Neural progenitor cell (in vitro differentiated cells): ENCODE results near the gene WDR3. TPM values are rescaled to one million over a fixed set of nuclear protein-coding genes. Genes with fewer than 3 reads are reported as not detected.

Experiments used
- DNase-seq: peaks from one replicate; pipeline ENCODE4 v3.0.0-alpha.2; 2016; ENCODE audit warnings: low spot score
- H2AFZ ChIP-seq: fragments of 200-600 bp; sonication (generic); replicated peaks from 2 replicates; pipeline ENCODE4 v1.6.1; 2016; ENCODE audit warnings: antibody characterized with exemption
- H3F3A ChIP-seq: fragments of 200-600 bp; sonication (generic); 2 replicates; pipeline ENCODE4 v1.6.1; 2016; ENCODE audit warnings: antibody characterized with exemption, low read depth
- H3K27ac ChIP-seq: fragments of 200-600 bp; sonication (generic); 2 replicates; pipeline ENCODE4 v1.5.1; 2016; ENCODE audit warnings: mild to moderate bottlenecking
- H3K27me3 ChIP-seq: fragments of 200-600 bp; sonication (generic); 2 replicates; pipeline ENCODE4 v1.6.1; 2016; ENCODE audit warnings: mild to moderate bottlenecking, moderate library complexity
- H3K36me3 ChIP-seq: fragments of 200-600 bp; sonication (generic); 2 replicates; pipeline ENCODE4 v1.5.1; 2016
- H3K4me1 ChIP-seq: fragments of 200-600 bp; sonication (generic); 2 replicates; pipeline ENCODE4 v1.6.1; 2016; ENCODE audit warnings: mixed run types
- H3K4me2 ChIP-seq: fragments of 200-600 bp; sonication (generic); 2 replicates; pipeline ENCODE4 v1.6.1; 2016
- H3K4me3 ChIP-seq: fragments of 200-600 bp; sonication (generic); 2 replicates; pipeline ENCODE4 v1.5.1; 2016
- H3K79me2 ChIP-seq: fragments of 200-600 bp; sonication (generic); 2 replicates; pipeline ENCODE4 v1.6.1; 2016; ENCODE audit warnings: low read depth
- H3K9ac ChIP-seq: fragments of 200-600 bp; sonication (generic); 2 replicates; pipeline ENCODE4 v1.6.1; 2016
- H3K9me3 ChIP-seq: fragments of 200-600 bp; sonication (generic); 2 replicates; pipeline ENCODE4 v1.5.1; 2016; ENCODE audit warnings: low read depth
- H4K20me1 ChIP-seq: fragments of 200-600 bp; sonication (generic); 2 replicates; pipeline ENCODE4 v1.6.1; 2016; ENCODE audit warnings: low read depth
- H3K27ac Mint-ChIP-seq: 3 replicates; pipeline ENCODE4 v1.8.0; 2021; ENCODE audit warnings: mixed read lengths
- H3K27me3 Mint-ChIP-seq: 2 replicates; pipeline ENCODE4 v1.8.0; 2022; ENCODE audit warnings: low read depth, mild to moderate bottlenecking, inconsistent platforms, moderate library complexity, mixed read lengths; ENCODE audit not compliant: insufficient read depth
- H3K36me3 Mint-ChIP-seq: 3 replicates; pipeline ENCODE4 v1.8.0; 2021; ENCODE audit warnings: mixed read lengths
- H3K4me1 Mint-ChIP-seq: 3 replicates; pipeline ENCODE4 v1.8.0; 2021; ENCODE audit warnings: mixed read lengths
- H3K4me3 Mint-ChIP-seq: 3 replicates; pipeline ENCODE4 v1.8.0; 2021; ENCODE audit warnings: mild to moderate bottlenecking, moderate library complexity, mixed read lengths
- H3K9me3 Mint-ChIP-seq: 3 replicates; pipeline ENCODE4 v1.8.0; 2020; ENCODE audit warnings: mixed read lengths
- EZH2 ChIP-seq: fragments of 200-600 bp; sonication (generic); IDR thresholded peaks from 2 replicates; pipeline ENCODE4 v1.6.1; 2017; ENCODE audit warnings: antibody characterized with exemption, mild to moderate bottlenecking, moderate library complexity
- EZH2phosphoT487 ChIP-seq: fragments of 200-600 bp; sonication (generic); IDR thresholded peaks from 2 replicates; pipeline ENCODE4 v1.6.1; 2017; ENCODE audit warnings: antibody characterized with exemption
- total RNA-seq: library from RNA; depleted of rRNA; stranded (reverse); fragments of >200 nt; gene quantifications from 2 replicates; pipeline ENCODE4 v1.2.3, GENCODE V29; 2015; ENCODE audit warnings: low replicate concordance
- TF ChIP-seq, protein P1 (sequence below): fragments of 200-600 bp; sonication (generic); IDR thresholded peaks from 2 replicates; pipeline ENCODE4 v1.5.1; 2017; ENCODE audit warnings: antibody characterized with exemption, mild to moderate bottlenecking

The WDR3 gene
- total RNA-seq, 1 donor from 2014 or later, result 42.4 TPM

DNA sequence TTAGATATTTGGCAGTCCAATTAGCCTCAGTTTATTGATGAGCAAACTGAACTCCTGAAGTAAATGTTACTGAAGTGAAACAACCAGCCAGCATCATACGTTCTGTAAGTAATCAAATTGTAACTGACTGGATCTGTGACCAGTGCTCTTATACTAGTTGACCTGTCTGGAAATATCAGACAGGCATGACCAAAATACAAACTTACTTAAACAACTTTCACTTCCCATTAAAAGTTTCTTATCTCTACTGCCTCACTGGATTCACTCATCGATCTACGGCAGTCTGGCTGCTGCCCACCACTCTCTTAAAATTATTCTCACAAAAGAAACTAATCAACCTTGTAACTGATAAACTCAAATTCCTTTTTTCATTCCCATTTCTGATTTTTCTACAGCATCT lies 56.4 kb downstream of the WDR3 start:
- Histone ChIP-seq H3K27me3 (no peaks in the 10 kb centered on the region), H3K79me2 (no peaks in the 10 kb centered on the region), H3K9me3 (no peaks in the 10 kb centered on the region), H2AFZ (no peak overlapping the region), H3K27ac (no peak overlapping the region), H3K4me2 (no peak overlapping the region), H3K9ac (no peak overlapping the region), H3F3A (no peaks in the 10 kb centered on the region), H3K36me3 (no peaks in the 10 kb centered on the region), H4K20me1 (no peaks in the 10 kb centered on the region), H3K4me3 (no peak overlapping the region), H3K4me1 (no peaks in the 10 kb centered on the region)
- Mint-ChIP-seq H3K9me3 (peaks cover 2% of the 10 kb centered on the region), H3K27me3 (no peaks in the 10 kb centered on the region), H3K4me1 (peaks cover 3% of the 10 kb centered on the region), H3K36me3 (no peaks in the 10 kb centered on the region), H3K4me3 (no peak overlapping the region), H3K27ac (no peak overlapping the region)
- TF ChIP-seq EZH2phosphoT487 (no peak), EZH2 (no peak)
- TF ChIP-seq, protein P1, sequence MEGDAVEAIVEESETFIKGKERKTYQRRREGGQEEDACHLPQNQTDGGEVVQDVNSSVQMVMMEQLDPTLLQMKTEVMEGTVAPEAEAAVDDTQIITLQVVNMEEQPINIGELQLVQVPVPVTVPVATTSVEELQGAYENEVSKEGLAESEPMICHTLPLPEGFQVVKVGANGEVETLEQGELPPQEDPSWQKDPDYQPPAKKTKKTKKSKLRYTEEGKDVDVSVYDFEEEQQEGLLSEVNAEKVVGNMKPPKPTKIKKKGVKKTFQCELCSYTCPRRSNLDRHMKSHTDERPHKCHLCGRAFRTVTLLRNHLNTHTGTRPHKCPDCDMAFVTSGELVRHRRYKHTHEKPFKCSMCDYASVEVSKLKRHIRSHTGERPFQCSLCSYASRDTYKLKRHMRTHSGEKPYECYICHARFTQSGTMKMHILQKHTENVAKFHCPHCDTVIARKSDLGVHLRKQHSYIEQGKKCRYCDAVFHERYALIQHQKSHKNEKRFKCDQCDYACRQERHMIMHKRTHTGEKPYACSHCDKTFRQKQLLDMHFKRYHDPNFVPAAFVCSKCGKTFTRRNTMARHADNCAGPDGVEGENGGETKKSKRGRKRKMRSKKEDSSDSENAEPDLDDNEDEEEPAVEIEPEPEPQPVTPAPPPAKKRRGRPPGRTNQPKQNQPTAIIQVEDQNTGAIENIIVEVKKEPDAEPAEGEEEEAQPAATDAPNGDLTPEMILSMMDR, result no peak
- no peak for DNase-seq

DNA sequence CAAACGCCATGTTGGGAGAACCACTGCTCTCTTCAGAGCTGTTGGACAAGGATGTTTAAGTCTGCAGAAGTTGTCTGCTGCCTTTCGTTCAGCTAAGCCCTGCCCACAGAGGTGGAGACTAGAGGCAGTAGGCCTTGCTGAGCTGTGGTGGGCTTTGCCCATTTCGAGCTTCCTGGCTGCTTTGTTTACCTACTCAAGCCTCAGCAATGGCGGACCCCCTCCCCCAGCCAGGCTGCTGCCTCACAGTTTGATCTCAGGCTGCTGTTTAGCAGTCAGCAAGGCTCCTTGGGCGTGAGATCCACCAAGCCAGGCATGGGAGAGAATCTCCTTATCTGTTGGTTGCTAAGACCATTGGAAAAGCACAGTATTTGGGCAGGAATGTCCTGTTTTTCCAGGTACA lies 74.8 kb downstream of the WDR3 start:
- no peak overlapping the region for H2AFZ ChIP-seq

DNA sequence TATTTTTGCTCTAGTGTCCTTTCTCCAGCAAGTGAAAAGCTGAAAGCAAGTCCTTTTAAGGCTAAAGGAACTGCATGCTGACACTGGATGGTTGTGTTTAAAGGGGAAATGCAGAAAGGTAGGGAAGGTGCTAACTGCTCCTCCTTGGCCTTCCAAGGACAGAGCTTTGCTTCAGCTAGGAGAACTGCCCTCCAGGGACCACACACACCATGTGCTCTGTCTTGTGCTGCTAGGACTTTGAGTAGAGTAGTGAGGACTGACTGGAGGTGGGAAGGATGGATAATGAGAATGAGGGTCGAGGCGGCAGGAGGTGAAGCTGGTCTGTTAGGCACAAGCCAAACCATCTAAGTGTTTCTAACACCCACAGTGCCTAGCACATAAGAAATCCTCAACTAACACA lies 77.9 kb downstream of the WDR3 start:
- no peak overlapping the region for H3K27ac Mint-ChIP-seq
- peak overlapping the region; percentile 68 for H2AFZ ChIP-seq
- no peak for DNase-seq

More for the DNA sequence above, 74.8 kb downstream of the WDR3 start:
- H4K20me1 ChIP-seq, result no peaks in the 10 kb centered on the region
- peaks cover 2% of the 10 kb centered on the region for H3K27me3 Mint-ChIP-seq
- TF ChIP-seq EZH2 (no peak), EZH2phosphoT487 (no peak)
- TF ChIP-seq, protein P1, result no peak
- no peak overlapping the region for H3K4me3 Mint-ChIP-seq
- H3K36me3 ChIP-seq, result no peaks in the 10 kb centered on the region
- no peaks in the 10 kb centered on the region for H3K4me1 Mint-ChIP-seq
- H3K4me3 ChIP-seq, result no peak overlapping the region
- H3F3A ChIP-seq, result no peaks in the 10 kb centered on the region
- H3K27ac ChIP-seq, result no peak overlapping the region
- H3K79me2 ChIP-seq, result no peaks in the 10 kb centered on the region
- H3K27ac Mint-ChIP-seq, result no peak overlapping the region
- H3K9me3 ChIP-seq, result no peaks in the 10 kb centered on the region
- no peak overlapping the region for H3K9ac ChIP-seq
- H3K27me3 ChIP-seq, result no peaks in the 10 kb centered on the region
- no peaks in the 10 kb centered on the region for H3K4me1 ChIP-seq
- H3K36me3 Mint-ChIP-seq, result peaks cover 2% of the 10 kb centered on the region
- no peak for DNase-seq
- H3K9me3 Mint-ChIP-seq, result peaks cover 8% of the 10 kb centered on the region
- no peak overlapping the region for H3K4me2 ChIP-seq

More for the DNA sequence above, 77.9 kb downstream of the WDR3 start:
- Mint-ChIP-seq H3K36me3 (peaks cover 2% of the 10 kb centered on the region), H3K9me3 (peaks cover 2% of the 10 kb centered on the region), H3K4me3 (no peak overlapping the region), H3K4me1 (no peaks in the 10 kb centered on the region), H3K27me3 (no peaks in the 10 kb centered on the region)
- no peaks in the 10 kb centered on the region for H3K9me3 ChIP-seq
- H3K36me3 ChIP-seq, result no peaks in the 10 kb centered on the region
- H3K4me1 ChIP-seq, result no peaks in the 10 kb centered on the region
- H3K27ac ChIP-seq, result no peak overlapping the region
- no peak overlapping the region for H3K4me3 ChIP-seq
- no peaks in the 10 kb centered on the region for H3K27me3 ChIP-seq
- H3F3A ChIP-seq, result no peaks in the 10 kb centered on the region
- TF ChIP-seq, protein P1, result no peak
- no peak for TF ChIP-seq EZH2
- TF ChIP-seq EZH2phosphoT487, result no peak
- H3K4me2 ChIP-seq, result no peak overlapping the region
- no peaks in the 10 kb centered on the region for H3K79me2 ChIP-seq
- H4K20me1 ChIP-seq, result no peaks in the 10 kb centered on the region
- H3K9ac ChIP-seq, result no peak overlapping the region
